K562 (cell line): ENCODE results near the gene OXSM. TPM values are rescaled to one million over a fixed set of nuclear protein-coding genes. Genes with fewer than 3 reads are reported as not detected.

Experiments used
- BRD4 ChIP-seq: fragments of 200-600 bp; sonication (generic); IDR thresholded peaks from 2 replicates; pipeline ENCODE4 v1.6.1; 2017; ENCODE audit warnings: inconsistent platforms
- CBFA2T2 ChIP-seq: fragments of 450-650 bp; conservative IDR thresholded peaks from 2 replicates; pipeline ENCODE4 v1.6.1; 2017; ENCODE audit warnings: mild to moderate bottlenecking
- CREB3 ChIP-seq: fragments of 450-650 bp; conservative IDR thresholded peaks from 2 replicates; pipeline ENCODE4 v1.6.1; 2016; ENCODE audit warnings: missing genetic modification characterization, low read depth, mild to moderate bottlenecking, missing compliant biosample characterization, moderate library complexity
- CTBP1 ChIP-seq: fragments of 450-650 bp; IDR thresholded peaks from 2 replicates; pipeline ENCODE4 v1.6.1; 2016; ENCODE audit warnings: borderline replicate concordance
- DNMT1 ChIP-seq: fragments of 450-650 bp; IDR thresholded peaks from 2 replicates; pipeline ENCODE4 v1.6.1; 2016; ENCODE audit warnings: antibody characterized with exemption, mild to moderate bottlenecking
- E2F8 ChIP-seq: fragments of 450-650 bp; IDR thresholded peaks from 2 replicates; pipeline ENCODE4 v1.7.1; 2018; ENCODE audit warnings: mild to moderate bottlenecking, low read depth; ENCODE audit not compliant: partially characterized antibody
- FOXM1 ChIP-seq, 2 experiments: fragments of 450-650 bp in 1 of 2; sonication (generic) in 1 of 2; formaldehyde crosslinking in 1 of 2; IDR thresholded peaks; 2 replicates each; pipeline versions ENCODE4 v1.6.1 to v1.9.0; 2017 to 2022; ENCODE audit warnings: low read depth in 2 of 2, mild to moderate bottlenecking in 2 of 2, missing genetic modification reagents in 1 of 2, moderate library complexity in 1 of 2
- NEUROD1 ChIP-seq: fragments of 150-350 bp; IDR thresholded peaks from 2 replicates; pipeline ENCODE4 v1.6.1; 2014; ENCODE audit warnings: borderline replicate concordance, low read length, low read depth; ENCODE audit not compliant: partially characterized antibody
- NFE2 ChIP-seq: IDR thresholded peaks from 2 replicates; pipeline ENCODE4 v1.6.1; 2014; ENCODE audit warnings: antibody characterized with exemption, low read depth
- NR1H2 ChIP-seq: sonication (generic); formaldehyde crosslinking; IDR thresholded peaks from 2 replicates; pipeline ENCODE4 v1.4.0; 2020; ENCODE audit warnings: mild to moderate bottlenecking, missing genetic modification reagents
- PYGO2 ChIP-seq: fragments of 450-650 bp; IDR thresholded peaks from 2 replicates; pipeline ENCODE4 v1.6.1; 2016; ENCODE audit warnings: mild to moderate bottlenecking, missing genetic modification characterization, moderate library complexity, missing compliant biosample characterization
- SRSF9 ChIP-seq: fragments of 200-400 bp; formaldehyde crosslinking; IDR thresholded peaks from 2 replicates; pipeline ENCODE4 v1.6.1; 2017; ENCODE audit warnings: low read depth, low read length, borderline replicate concordance
- TRIM28 ChIP-seq: fragments of 450-650 bp; IDR thresholded peaks from 2 replicates; pipeline ENCODE4 v1.6.1; 2017
- VEZF1 ChIP-seq: fragments of 200-800 bp; sonication (Bioruptor generic); IDR thresholded peaks from 2 replicates; pipeline ENCODE4 v1.6.1; 2017; ENCODE audit warnings: missing genetic modification characterization, missing compliant biosample characterization
- ZFPM2 ChIP-seq: fragments of 250-450 bp; sonication (Bioruptor Pico); IDR thresholded peaks from 2 replicates; pipeline ENCODE4 v1.5.1; 2022; ENCODE audit warnings: mild to moderate bottlenecking
- ZKSCAN3 ChIP-seq: fragments of 250-450 bp; sonication (Bioruptor Pico); IDR thresholded peaks from 2 replicates; pipeline ENCODE4 v1.4.0; 2020
- ZNF140 ChIP-seq: fragments of 250-450 bp; sonication (Bioruptor Pico); IDR thresholded peaks from 2 replicates; pipeline ENCODE4 v1.8.0; 2021; ENCODE audit warnings: moderate library complexity, mild to moderate bottlenecking, inconsistent platforms
- ZNF239 ChIP-seq: fragments of 250-450 bp; sonication (Bioruptor Pico); IDR thresholded peaks from 2 replicates; pipeline ENCODE4 v1.4.0; 2020; ENCODE audit warnings: mild to moderate bottlenecking
- ZNF280B ChIP-seq: fragments of 250-450 bp; sonication (Bioruptor Pico); IDR thresholded peaks from 2 replicates; pipeline ENCODE4 v1.5.1; 2021; ENCODE audit warnings: mild to moderate bottlenecking
- ZNF445 ChIP-seq: fragments of 250-450 bp; sonication (Bioruptor Pico); IDR thresholded peaks from 2 replicates; pipeline ENCODE4 v1.4.0; 2020; ENCODE audit warnings: low read depth, mild to moderate bottlenecking, moderate library complexity
- ZSCAN32 ChIP-seq: fragments of 450-650 bp; formaldehyde crosslinking; IDR thresholded peaks from 2 replicates; pipeline ENCODE4 v1.4.0; 2020; ENCODE audit warnings: mild to moderate bottlenecking, moderate library complexity
- polyA plus RNA-seq, 8 experiments: library from polyadenylated mRNA; depleted of rRNA in 4 of 8; stranded (reverse) in 5 of 8; unstranded in 3 of 8; fragments of >200 nt; fragmentation: Nextera tagmentation in 2 of 8; fragmentation: Illumina TruSeq in 1 of 8; extraction: Ambion mirVana in 2 of 8; extraction: Trizol in 1 of 8; gene quantifications; 2 replicates each; pipeline versions ENCODE4 v1.2.1 to v1.2.3, GENCODE V29; 2011 to 2014; ENCODE audit warnings: inconsistent platforms in 1 of 8, missing spikeins in 1 of 8
- total RNA-seq, 7 experiments: library from RNA; depleted of rRNA in 6 of 7; stranded (reverse); fragments of >200 nt in 6 of 7; fragmentation: Illumina TruSeq in 2 of 7; extraction: Trizol in 2 of 7; gene quantifications; 2 replicates each; pipeline versions ENCODE4 v1.2.1 to v1.2.3, GENCODE V29; 2011 to 2021; ENCODE audit warnings: low replicate concordance in 1 of 7

Gene OXSM
- total and polyA plus RNA-seq, 9 of the 15 experiments (the other 6 are each of a cell fraction or from before 2014, with no cell fraction given) = 24.0 to 107 (median 34.0) TPM

GRCh38 chr3:25789596-25790556, at the start of gene OXSM (continued):
- TF ChIP-seq ZFPM2 (CRISPR knock-in tag) (no peak), VEZF1 (peak; percentile 57), PYGO2 (tag) (0 out of 2 replicates have a peak, but pooled peaks have one; percentile 9), CTBP1 (peak; percentile 93), ZSCAN32 (no peak), ZNF280B (CRISPR knock-in tag) (no peak), ZNF140 (CRISPR knock-in tag) (no peak), SRSF9 (no peak), ZKSCAN3 (no peak), NR1H2 (CRISPR knock-in tag) (no peak), CBFA2T2 (no peak), CREB3 (no peak), ZNF445 (CRISPR knock-in tag) (0 out of 2 replicates have a peak, but pooled peaks have one; percentile 38), BRD4 (peak; percentile 47; the same call in 1 of the 2 replicates), ZNF239 (CRISPR knock-in tag) (no peak), E2F8 (no peak), TRIM28 (no peak), DNMT1 (0 out of 2 replicates have a peak, but pooled peaks have one; percentile 45), NFE2 (peak; percentile 92), NEUROD1 (peak; percentile 73), FOXM1 (IDR thresholded peaks at IDR 0.05; ENCODE audit: low read depth) (0 out of 2 replicates have a peak, but pooled peaks have one; percentile 20), FOXM1 (CRISPR knock-in tag; IDR thresholded peaks at IDR 0.05; ENCODE audit: low read depth) (no peak)
